GM23338 (cell line): ENCODE measurements around the gene ADGRV1.

Experiments
- CREB1 ChIP-seq: fragments of 250-450 bp; sonication (Bioruptor Pico); IDR thresholded peaks from 2 replicates; pipeline ENCODE4 v1.5.0; 2020; ENCODE audit warnings: low read depth, mild to moderate bottlenecking, moderate library complexity
- CTCF ChIP-seq, 2 experiments: fragments of 200-600 bp in 1 of 2; sonication (generic) in 1 of 2; conservative IDR thresholded peaks; 2 replicates each; pipeline versions ENCODE4 v1.5.1 to v1.6.1; 2016 to 2017; ENCODE audit warnings: antibody characterized with exemption in 2 of 2, low read depth in 2 of 2, mild to moderate bottlenecking in 2 of 2, moderate library complexity in 1 of 2
- ETS1 ChIP-seq: IDR thresholded peaks from 2 replicates; pipeline ENCODE4 v1.6.1; 2016; ENCODE audit warnings: antibody characterized with exemption
- EZH2 ChIP-seq: fragments of 200-600 bp; sonication (generic); IDR thresholded peaks from one replicate; pipeline ENCODE4 v1.8.0; 2017; ENCODE audit warnings: antibody characterized with exemption, mild to moderate bottlenecking, low read depth; ENCODE audit not compliant: unreplicated experiment
- EZH2phosphoT487 ChIP-seq: fragments of 200-600 bp; sonication (generic); IDR thresholded peaks from one replicate; pipeline ENCODE4 v1.8.1; 2018; ENCODE audit warnings: antibody characterized with exemption; ENCODE audit not compliant: unreplicated experiment
- JUNB ChIP-seq: IDR thresholded peaks from one replicate; pipeline ENCODE4 v1.6.1; 2016; ENCODE audit warnings: antibody characterized with exemption; ENCODE audit not compliant: unreplicated experiment
- NANOG ChIP-seq: IDR thresholded peaks from 2 replicates; pipeline ENCODE4 v1.6.1; 2016; ENCODE audit warnings: antibody characterized with exemption, borderline replicate concordance
- POLR2AphosphoS5 ChIP-seq: IDR thresholded peaks from 2 replicates; pipeline ENCODE4 v1.6.1; 2016; ENCODE audit warnings: antibody characterized with exemption, low read depth
- REST ChIP-seq: IDR thresholded peaks from one replicate; pipeline ENCODE4 v1.6.1; 2018; ENCODE audit warnings: antibody characterized with exemption; ENCODE audit not compliant: unreplicated experiment
- ZNF114 ChIP-seq: fragments of 250-450 bp; sonication (Bioruptor Pico); IDR thresholded peaks from 2 replicates; pipeline ENCODE4 v1.5.0; 2020; ENCODE audit warnings: mild to moderate bottlenecking, moderate library complexity

GRCh38 chr5:90949469-90950358, 391.1 kb downstream of the ADGRV1 start:
- no peak for TF ChIP-seq EZH2phosphoT487
- TF ChIP-seq POLR2AphosphoS5: no peak
- TF ChIP-seq CTCF (conservative IDR thresholded peaks at IDR 0.05; ENCODE audit: low read depth in 2 of 2): no peak
- TF ChIP-seq REST: no peak
- TF ChIP-seq EZH2: no peak
- TF ChIP-seq ETS1: no peak
- TF ChIP-seq CREB1 (CRISPR knock-in tag): no peak
- TF ChIP-seq JUNB: no peak
- TF ChIP-seq ZNF114 (CRISPR knock-in tag): no peak
- TF ChIP-seq NANOG: no peak
